ENCODE measurements around the gene EIF2AK2.
A peak's percentile ranks its signal among the peaks of the same experiment; 100 is the strongest.

EIF2AK2 gene

DNA sequence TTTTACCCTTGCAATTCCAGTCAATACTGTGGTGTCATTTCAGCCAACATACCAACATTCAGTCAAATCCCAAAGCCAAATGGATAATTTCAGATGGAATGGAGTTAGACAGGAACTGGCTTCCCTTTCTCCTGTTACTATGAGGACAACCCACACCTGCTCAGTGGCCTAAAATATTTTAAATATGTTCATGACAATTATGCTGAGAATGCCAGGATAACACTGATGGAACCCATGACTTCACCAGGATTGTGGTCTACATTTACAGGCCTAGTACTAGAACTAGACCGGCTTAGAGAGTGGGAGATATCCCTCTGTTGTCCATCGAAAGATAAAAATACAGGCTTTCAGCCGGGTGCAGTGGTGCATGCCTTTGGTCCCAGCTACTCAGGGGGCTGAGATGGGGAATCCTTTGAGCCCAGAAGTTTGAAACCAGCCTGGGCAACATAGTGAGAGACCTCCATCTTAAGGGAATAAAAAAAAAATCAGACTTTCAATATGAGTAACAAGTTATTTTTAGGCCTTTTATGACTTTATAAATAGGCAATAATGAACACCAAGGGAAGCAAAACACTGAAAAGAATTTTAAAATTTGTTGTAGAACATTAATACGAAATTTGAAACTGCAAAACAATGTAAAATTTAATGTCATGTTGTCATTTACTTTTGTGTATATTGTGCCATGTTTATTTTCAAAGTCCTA, 58.2 kb downstream of the EIF2AK2 start:
- DNase-seq = no peak

DNA sequence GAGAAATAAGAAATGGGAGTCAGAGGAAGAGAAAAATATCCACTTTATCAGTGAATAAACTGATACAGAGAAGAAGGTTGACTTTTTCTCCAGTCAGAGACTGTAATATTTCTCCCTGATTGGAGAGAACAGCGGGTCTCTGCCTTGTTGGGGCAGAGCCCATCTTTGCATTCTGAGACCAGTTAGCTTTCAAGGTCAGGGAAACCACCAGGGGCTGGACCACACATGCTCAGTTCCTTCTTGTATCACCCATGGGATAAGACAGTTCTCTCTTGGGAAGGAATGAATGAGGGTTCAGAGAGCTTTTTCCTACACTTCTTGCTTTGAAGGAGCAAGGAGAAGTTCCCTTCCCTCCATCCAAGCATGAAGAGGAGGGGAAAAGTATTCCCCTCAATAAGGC, 60.2 kb downstream of the EIF2AK2 start:
- DNase-seq = no peak

- no peak for DNase-seq
These were observed 64.9 kb downstream of the EIF2AK2 start for GRCh38 chr2:37091873-37092272.

DNA sequence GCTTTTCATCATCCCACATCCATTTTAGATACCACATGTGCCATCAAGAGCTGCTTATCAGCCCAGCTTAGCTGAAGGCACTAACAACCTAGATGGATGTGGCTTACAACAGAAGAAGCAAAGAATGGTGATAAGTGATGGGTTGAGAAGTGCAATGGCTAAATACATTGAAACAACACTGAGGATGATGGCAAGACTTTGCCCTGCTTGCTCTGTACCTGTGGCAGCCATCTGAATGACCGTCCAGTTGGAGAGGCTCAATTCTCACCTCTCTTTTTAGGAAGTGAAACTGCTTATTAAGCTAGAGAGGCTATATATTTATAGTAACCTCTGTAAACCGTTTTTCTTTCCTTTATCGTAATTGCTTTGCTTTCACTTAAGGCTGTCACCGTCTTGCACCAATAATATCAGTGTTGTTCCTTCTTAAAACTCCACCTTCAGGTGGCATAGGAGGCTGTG, 66.7 kb downstream of the EIF2AK2 start:
- no peak for DNase-seq

DNA sequence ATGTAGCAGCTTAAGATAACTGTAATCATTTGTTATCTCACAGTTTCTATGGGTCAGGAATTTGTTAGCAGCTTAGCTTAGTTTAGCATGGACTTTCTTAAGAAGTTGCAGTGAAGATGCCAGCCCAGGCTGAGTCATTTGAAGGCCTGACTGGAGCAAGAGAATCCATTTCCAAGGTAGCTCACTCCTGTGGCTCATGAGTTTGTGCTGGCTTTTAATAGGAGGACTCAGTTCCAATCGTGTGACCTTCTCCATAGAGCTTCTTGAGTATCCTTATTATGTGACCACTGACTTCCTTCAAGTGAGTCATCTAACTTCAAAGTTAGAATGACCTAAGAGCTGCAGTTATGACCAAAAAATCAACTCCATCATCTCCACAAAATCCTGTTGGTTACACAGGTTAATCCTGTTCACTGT, 71.0 kb downstream of the EIF2AK2 start:
- no peak for DNase-seq

DNA sequence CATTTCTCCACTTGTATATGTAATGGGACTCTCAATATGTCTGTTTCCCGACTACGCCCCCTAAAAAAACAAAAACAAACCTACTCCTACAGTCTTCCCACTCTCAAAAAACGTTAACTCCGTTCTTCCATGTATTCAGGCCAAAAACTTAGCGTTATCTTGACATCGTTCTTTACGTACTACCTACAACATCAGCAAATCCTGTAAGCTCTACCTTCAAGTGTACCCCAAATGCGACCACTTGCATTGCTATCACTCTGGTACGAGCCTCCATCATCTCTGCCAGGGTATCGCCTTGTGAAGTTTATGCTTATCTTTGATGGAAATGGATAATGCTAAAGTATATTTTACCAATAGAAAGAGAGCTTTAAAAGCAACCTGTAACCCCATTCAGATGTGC, 72.0 kb downstream of the EIF2AK2 start:
- no peak for DNase-seq

DNA sequence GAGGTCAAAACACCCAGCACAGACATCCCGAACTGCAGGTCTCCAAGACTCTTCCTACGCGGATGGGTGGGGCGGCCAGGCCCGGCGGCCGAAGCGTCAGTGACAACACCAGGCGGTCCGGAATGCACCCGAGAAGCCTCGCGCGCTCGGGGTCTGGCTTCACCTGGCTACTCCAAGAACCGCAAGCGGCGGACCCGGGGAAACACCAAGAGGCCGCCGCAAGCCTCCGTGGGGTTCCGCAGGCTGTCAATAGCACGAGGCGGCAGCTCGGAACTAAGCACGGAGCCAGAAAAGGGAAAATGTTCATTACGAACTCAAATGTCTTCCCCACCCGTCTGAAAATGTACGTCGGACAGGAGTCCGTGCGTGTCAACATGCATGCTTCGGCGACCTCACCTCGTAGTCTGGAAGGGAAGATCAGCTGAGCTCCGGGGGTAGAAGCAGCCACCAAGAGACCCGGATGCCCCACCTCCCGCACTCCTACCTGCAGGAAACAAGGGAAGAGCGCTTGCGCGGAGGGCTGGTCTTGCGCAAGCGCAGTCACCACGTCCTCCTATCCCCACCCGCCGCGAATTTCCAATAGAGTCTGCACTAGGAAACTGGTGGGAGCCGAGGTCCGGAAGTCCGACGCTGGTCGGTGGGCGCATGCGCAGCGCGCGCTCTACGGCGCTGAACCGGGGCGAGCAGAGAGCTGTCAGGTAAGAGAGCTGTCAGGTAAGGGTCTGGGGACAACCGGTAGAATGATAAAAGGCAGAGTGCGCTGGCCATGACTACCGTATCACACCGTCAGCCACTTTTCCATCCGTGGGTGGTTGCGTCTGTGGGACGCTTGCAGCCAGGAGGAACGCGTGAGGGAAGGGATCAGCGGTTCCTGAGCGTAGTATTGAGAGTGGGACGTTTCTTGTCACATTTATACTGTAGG, 72.6 kb downstream of the EIF2AK2 start, which contains the start of the genes GPATCH11 and HEATR5B:
Gene GPATCH11, plus strand, starts transcription at position 646 of the 922 bp plus-strand sequence. CDS start 3,864 bp downstream, outside the sequence.
Gene HEATR5B, minus strand, starts transcription at position 500 of the 922 bp plus-strand sequence. CDS start 958 bp downstream, outside the sequence.
- peak; percentile 94 for DNase-seq

DNA sequence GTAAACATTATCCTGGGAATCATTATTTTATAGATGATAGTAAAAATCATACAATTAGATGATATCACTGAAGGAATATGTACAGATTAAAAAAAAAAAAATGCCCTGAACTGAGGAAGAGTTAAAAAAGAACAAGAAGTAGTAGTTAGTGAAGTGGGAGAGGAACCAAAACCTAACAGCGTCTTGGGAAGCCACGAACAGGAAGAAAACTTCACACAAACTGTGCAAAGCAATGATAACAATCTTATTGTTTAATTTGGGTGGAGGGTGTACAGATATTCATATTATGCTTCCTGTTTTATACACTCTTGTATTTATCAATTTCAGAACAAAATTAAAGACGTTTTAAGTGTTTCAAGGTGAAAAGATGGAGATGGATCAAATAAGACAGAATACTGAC, 76.1 kb downstream of the EIF2AK2 start:
- no peak for DNase-seq

DNA sequence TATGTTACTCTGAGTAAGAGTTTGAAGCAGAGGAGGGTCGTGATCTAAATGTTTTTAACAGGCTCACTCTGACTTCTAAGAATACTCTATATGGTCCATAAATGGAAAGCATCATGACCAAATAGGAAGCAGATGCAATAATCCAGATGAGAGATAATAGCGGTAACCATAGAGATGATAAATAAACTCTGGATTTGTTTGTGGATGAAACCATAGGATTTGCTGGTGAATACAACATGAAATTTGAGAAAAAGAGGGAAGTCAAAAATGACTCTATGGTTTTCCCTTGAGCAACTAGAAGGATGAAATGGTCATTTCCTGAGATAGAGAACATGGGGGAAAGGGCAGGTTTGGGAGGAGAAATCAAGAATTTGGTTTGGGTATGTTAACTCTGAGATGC, 76.5 kb downstream of the EIF2AK2 start:
- DNase-seq = no peak

DNA sequence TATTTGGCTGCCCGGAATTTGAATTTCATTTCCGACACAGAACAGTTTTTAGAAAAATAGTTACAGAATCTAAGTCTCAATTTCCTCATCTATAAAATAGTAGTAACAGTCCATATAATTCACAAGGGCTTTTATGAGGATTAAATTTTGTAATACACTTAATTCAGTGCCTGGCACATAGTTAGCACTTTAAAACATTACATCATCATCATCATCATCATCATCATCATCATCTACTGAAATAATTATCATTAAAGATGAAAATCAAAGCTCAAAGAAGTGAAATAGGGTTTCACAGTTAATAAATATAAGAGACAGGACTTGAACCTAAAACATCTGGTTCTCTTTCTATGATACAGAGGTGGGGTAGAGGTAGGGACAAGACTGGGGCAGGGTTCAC, 85.8 kb downstream of the EIF2AK2 start:
- DNase-seq = no peak

GRCh38 chr2:37068686-37069085, 88.1 kb downstream of the EIF2AK2 start:
- no peak for DNase-seq

DNA sequence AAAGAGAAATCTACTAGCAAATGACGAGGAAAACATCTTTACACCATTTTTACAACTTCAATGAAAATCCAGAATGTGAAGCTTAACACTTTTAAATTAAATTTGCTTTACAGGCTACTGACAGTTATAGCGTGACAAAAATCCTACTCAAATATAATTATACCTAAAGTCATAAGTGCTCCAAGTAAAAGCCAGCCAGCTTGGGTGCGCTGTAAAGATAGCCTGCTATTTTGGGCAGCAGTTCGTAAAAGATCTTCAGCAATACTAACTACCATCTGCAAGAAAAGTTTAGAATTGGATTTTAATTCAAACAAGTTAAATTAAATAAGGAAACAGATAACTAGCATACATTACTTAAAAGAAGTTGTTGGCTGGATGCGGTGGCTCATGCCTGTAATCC, 95.0 kb downstream of the EIF2AK2 start:
- no peak for DNase-seq

DNA sequence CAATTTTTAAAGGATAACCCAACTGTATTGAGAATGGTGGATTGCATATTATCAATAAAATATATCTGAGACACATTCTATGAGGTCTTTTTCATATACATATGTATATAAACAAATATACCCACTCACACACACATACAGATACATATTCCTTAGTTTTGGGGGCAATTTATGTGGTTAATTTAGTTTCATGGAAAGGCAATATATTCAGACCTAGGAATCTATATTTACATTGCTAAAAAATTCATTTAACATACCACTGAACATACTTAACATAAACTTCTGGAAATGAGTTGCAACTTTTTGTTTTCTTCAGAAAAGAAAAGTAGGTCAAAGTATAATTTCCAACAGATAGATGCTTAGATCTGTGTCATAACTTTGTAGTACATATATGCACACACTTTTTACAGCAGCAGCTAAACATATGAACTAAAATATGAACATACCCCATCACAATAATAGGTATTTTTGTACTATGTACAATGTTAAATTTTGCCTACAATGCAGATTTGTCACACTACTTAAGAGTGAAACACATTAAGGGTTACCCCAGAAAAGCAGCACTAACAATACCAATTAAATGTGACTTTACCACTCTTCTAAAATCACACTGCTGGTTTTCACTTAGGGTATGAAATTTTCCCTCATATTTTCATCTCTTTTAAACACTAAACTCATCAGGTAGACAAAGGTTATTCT, 95.6 kb downstream of the EIF2AK2 start:
- DNase-seq = no peak

DNA sequence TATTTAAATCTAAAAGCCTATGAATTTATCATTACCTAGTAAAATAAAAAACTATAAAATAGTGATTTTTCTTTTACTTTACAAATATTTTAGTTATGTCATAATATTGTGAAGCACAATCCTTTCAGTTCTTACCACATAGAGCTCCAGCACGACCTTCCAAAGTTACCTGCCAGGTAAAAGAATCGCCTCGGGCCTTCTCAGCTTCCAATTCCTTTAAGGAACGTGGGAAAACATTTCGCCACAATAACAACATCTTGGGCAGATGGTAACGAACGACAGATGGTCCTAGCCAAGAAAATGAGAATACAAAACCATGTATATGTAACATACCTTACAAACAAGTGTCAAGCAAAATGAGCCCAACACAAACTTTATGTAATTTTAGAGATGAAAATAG, 96.3 kb downstream of the EIF2AK2 start:
- no peak for DNase-seq

- DNase-seq = no peak
These were observed 96.9 kb downstream of the EIF2AK2 start for GRCh38 chr2:37059841-37060240.

DNA sequence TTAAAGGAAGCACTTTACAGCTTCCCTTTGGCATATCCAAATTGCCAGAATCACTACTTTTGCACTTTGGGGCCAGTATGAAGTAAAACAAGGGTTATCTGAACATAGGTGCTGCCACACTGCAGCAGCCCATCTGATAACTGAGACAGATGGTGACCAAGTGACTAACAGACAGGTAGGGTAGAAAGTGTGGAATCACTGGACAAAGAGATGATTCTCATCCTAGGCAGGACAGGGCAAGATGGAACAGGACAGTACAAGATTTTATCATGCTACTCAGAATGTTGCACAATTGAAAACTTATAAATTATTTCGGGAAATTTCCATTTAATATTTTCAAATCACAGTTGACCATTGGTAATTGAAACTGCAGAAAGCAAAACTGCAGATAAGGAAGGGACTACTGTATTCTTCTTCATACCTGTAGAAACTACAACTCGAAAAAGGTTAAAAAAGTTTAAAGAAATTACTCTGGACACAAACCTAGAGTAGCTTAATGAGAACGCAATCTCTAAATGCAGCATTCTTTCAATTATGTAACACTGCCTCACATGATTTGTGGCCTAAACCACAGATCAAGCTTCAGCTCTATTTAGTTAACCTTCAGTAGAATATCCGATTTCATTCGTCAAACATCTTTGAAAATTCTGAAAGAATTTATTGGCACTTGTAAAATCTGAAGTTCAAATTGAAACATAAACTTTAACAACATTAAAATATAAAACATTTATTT, 104.0 kb downstream of the EIF2AK2 start:
- DNase-seq = no peak

Measured in activated CD8-positive, alpha-beta memory T cell treated with anti-CD3 and anti-CD28 coated beads for 24 hours (primary cell).